HepG2 (cell line): ENCODE results near the gene COL26A1. TPM values are rescaled to one million over a fixed set of nuclear protein-coding genes. Genes with fewer than 3 reads are reported as not detected.
A peak's percentile ranks its signal among the peaks of the same experiment; 100 is the strongest.

Source experiments
- CEBPZ ChIP-seq: IDR thresholded peaks from 2 replicates; pipeline ENCODE4 v1.6.1; 2012; ENCODE audit warnings: low read length, improper control_type of control experiment
- EED ChIP-seq: sonication (generic); formaldehyde crosslinking; IDR thresholded peaks from 2 replicates; pipeline ENCODE4 v1.5.0; 2020; ENCODE audit warnings: mild to moderate bottlenecking, missing genetic modification reagents
- HMGXB4 ChIP-seq, 2 experiments: sonication (generic) in 1 of 2; formaldehyde crosslinking in 1 of 2; IDR thresholded peaks; 2 replicates each; pipeline versions ENCODE4 v1.4.0 to v1.6.1; 2018 to 2020; ENCODE audit warnings: missing genetic modification reagents in 2 of 2, borderline replicate concordance in 1 of 2, low read depth in 1 of 2, mild to moderate bottlenecking in 1 of 2, missing biosample characterization in 1 of 2
- MBD4 ChIP-seq: IDR thresholded peaks from 2 replicates; pipeline ENCODE4 v1.6.1; 2012; ENCODE audit warnings: low read length, inconsistent platforms, borderline replicate concordance
- MED8 ChIP-seq: sonication (generic); formaldehyde crosslinking; IDR thresholded peaks from 2 replicates; pipeline ENCODE4 v1.8.1; 2023; ENCODE audit warnings: mild to moderate bottlenecking, missing genetic modification reagents; ENCODE audit not compliant: insufficient replicate concordance
- NCOA1 ChIP-seq: sonication (generic); formaldehyde crosslinking; IDR thresholded peaks from 2 replicates; pipeline ENCODE4 v1.9.0; 2021; ENCODE audit warnings: missing genetic modification reagents
- NFATC3 ChIP-seq: sonication (generic); formaldehyde crosslinking; IDR thresholded peaks from 2 replicates; pipeline ENCODE4 v1.5.1; 2020; ENCODE audit warnings: mild to moderate bottlenecking, missing genetic modification reagents
- NFE2 ChIP-seq: sonication (generic); formaldehyde crosslinking; IDR thresholded peaks from 2 replicates; pipeline ENCODE4 v1.4.0; 2020; ENCODE audit warnings: missing genetic modification reagents
- NKX3-1 ChIP-seq: sonication (generic); formaldehyde crosslinking; IDR thresholded peaks from 2 replicates; pipeline ENCODE4 v1.5.0; 2020; ENCODE audit warnings: missing genetic modification reagents
- PBX2 ChIP-seq: IDR thresholded peaks from 2 replicates; pipeline ENCODE4 v1.6.1; 2016; ENCODE audit warnings: control low read depth
- PBX3 ChIP-seq: sonication (generic); formaldehyde crosslinking; IDR thresholded peaks from 2 replicates; pipeline ENCODE4 v1.8.1; 2023; ENCODE audit warnings: missing genetic modification reagents, inconsistent platforms, borderline replicate concordance
- PHF8 ChIP-seq: sonication (generic); formaldehyde crosslinking; IDR thresholded peaks from 2 replicates; pipeline ENCODE4 v1.5.0; 2020; ENCODE audit warnings: missing genetic modification reagents
- ZBTB44 ChIP-seq: sonication (generic); formaldehyde crosslinking; IDR thresholded peaks from 2 replicates; pipeline ENCODE4 v1.4.0; 2020; ENCODE audit warnings: missing genetic modification reagents
- ZIK1 ChIP-seq: sonication (generic); formaldehyde crosslinking; IDR thresholded peaks from 2 replicates; pipeline ENCODE4 v1.5.0; 2020; ENCODE audit warnings: mild to moderate bottlenecking, low read depth, missing genetic modification reagents, borderline replicate concordance
- ZNF143 ChIP-seq: sonication (generic); formaldehyde crosslinking; IDR thresholded peaks from 2 replicates; pipeline ENCODE4 v1.4.0; 2020; ENCODE audit warnings: missing genetic modification reagents
- ZNF574 ChIP-seq: sonication (generic); formaldehyde crosslinking; IDR thresholded peaks from 2 replicates; pipeline ENCODE4 v1.4.0; 2020; ENCODE audit warnings: missing genetic modification reagents
- ZNF614 ChIP-seq: IDR thresholded peaks from 2 replicates; pipeline ENCODE4 v1.6.1; 2018; ENCODE audit warnings: missing biosample characterization, missing genetic modification reagents, inconsistent platforms, borderline replicate concordance
- polyA plus RNA-seq, 8 experiments: library from polyadenylated mRNA; depleted of rRNA in 3 of 8; stranded (reverse) in 7 of 8; unstranded in 1 of 8; fragments of >200 nt; fragmentation: Illumina TruSeq in 4 of 8; extraction: Trizol in 4 of 8; gene quantifications; 2 replicates each; pipeline versions ENCODE4 v1.2.1 to v1.2.3, GENCODE V29; 2011 to 2016; ENCODE audit warnings: low read depth in 4 of 8, missing spikeins in 1 of 8, mixed read lengths in 1 of 8; ENCODE audit not compliant: insufficient read depth in 1 of 8
- total RNA-seq, 5 experiments: library from RNA; depleted of rRNA; stranded (reverse); fragments of >200 nt; fragmentation: Illumina TruSeq; extraction: Trizol; gene quantifications; 2 replicates each; pipeline ENCODE4 v1.2.3, GENCODE V29; 2016; ENCODE audit warnings: low read depth in 1 of 5

The COL26A1 gene
- total and polyA plus RNA-seq, 2 of the 13 experiments (the other 11 are each of a cell fraction or from before 2014, with no cell fraction given), result 7.8 to 9.2 TPM

- TF ChIP-seq ZNF574, result peak; percentile 72
- TF ChIP-seq EED (CRISPR knock-in tag), result no peak
- peak; percentile 74; the same call in 1 of the 2 replicates for TF ChIP-seq ZNF614 (CRISPR knock-in tag)
- no peak for TF ChIP-seq NFATC3 (CRISPR knock-in tag)
- no peak for TF ChIP-seq NKX3-1 (CRISPR knock-in tag)
- TF ChIP-seq PBX3 (CRISPR knock-in tag), result no peak
- no peak for TF ChIP-seq NFE2 (CRISPR knock-in tag)
- no peak for TF ChIP-seq ZNF143
- TF ChIP-seq ZIK1, result no peak
- no peak for TF ChIP-seq MBD4
- no peak for TF ChIP-seq CEBPZ
- TF ChIP-seq ZBTB44 (CRISPR knock-in tag), result no peak
- TF ChIP-seq HMGXB4 (CRISPR knock-in tag; IDR thresholded peaks at IDR 0.05; ENCODE audit: borderline replicate concordance in 1 of 2, low read depth in 1 of 2), result peak; percentile 20 to 31; a peak in 1 of 4 replicates
- TF ChIP-seq PBX2, result no peak
- no peak for TF ChIP-seq NCOA1 (CRISPR knock-in tag)
- peak; percentile 62; the same call in 1 of the 2 replicates for TF ChIP-seq PHF8 (CRISPR knock-in tag)
- no peak for TF ChIP-seq MED8
Observed at GRCh38 chr7:101386558-101387231, 24.0 kb downstream of the COL26A1 start (continued).
